CD4-positive, alpha-beta T cell treated with Interleukin-1 beta for 1 hour (primary cell): Measurements from ENCODE around the gene ZYX.
A peak's percentile ranks its signal among the peaks of the same experiment; 100 is the strongest.

Source experiments
- DNase-seq, 2 donors: peaks; one replicate each; pipeline ENCODE4 v3.0.0-alpha.2; 2020 to 2022

ZYX gene, protein sequence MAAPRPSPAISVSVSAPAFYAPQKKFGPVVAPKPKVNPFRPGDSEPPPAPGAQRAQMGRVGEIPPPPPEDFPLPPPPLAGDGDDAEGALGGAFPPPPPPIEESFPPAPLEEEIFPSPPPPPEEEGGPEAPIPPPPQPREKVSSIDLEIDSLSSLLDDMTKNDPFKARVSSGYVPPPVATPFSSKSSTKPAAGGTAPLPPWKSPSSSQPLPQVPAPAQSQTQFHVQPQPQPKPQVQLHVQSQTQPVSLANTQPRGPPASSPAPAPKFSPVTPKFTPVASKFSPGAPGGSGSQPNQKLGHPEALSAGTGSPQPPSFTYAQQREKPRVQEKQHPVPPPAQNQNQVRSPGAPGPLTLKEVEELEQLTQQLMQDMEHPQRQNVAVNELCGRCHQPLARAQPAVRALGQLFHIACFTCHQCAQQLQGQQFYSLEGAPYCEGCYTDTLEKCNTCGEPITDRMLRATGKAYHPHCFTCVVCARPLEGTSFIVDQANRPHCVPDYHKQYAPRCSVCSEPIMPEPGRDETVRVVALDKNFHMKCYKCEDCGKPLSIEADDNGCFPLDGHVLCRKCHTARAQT

DNA sequence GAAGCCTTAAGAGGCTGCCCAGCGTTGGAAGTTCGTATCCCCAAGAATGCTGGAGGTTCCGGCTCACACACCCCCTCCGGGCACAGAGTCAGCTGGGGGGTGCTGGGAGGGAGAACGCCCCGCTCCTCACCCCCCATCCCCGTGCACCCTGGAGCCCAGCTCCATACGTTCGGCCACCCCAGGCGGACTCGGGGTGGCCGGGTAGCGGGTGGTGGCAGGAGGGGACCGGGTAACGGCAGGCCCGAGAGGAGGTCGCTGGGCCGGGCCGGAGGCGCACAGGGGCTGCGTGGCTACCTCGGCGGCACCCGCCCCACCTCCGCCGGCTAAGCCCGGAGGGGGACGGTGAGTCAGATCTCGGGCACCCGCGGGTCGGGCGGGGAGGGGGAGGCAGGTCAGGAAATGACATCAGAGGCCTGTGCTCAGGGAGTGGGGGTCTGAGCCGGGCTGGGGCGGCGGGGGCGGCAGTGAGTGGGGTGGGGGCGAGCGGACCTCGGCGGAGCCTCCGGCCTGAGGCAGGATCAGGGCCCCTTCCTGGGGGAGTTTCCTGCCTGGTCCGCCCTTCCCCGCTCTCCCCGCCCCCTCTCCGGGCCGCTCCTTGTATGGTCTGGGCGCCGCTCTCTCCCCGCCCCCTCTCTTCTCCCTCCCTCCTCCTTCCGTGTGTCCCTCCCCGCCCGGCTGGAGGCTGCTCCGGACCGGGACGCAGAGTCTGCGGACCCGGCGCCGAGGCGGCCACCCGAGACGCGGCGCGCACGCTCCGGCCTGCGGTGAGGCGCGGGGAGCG is at the start of gene ZYX:
Gene ZYX, plus strand, starts transcription at position 700 of the 781 bp plus-strand sequence. CDS start 227 bp downstream, outside the sequence.
- DNase-seq, result peak; percentile 84 to 88

DNA sequence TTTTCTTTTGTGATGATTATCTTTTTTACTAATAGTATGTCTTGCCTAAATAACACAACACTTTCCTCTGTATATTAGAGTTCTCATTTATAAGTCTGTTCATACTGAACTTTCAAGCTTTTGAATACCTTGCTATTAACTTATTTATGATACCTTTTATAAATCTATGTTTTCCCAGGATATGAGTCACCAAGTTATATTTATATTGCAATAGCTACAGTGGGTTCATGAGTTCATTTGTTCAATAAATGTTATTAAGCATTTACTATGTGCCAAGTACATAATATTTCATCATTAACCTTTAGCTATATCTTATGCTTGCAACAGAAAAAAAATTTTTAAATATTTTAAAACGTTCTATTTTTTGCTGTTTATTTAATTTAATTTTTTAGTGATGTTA is 46.9 kb upstream of the ZYX start:
- DNase-seq, result no peak

- no peak for DNase-seq
Measured at GRCh38 chr7:143337216-143337615, 43.9 kb upstream of the ZYX start.

DNA sequence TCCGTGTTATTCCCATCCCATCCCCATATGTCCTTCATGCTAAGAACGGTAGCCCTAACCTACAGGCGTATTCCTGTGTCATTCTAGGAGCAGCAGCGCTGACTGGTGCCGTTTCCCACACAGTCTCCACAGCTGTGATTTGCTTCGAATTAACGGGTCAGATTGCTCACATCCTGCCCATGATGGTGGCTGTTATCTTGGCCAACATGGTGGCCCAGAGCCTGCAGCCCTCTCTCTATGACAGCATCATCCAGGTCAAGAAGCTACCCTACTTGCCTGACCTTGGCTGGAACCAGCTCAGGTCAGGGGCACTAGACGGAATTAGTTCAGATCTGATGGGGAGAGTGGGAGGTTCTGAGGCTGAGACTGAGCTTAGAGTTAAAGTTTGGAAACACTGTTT is 39.3 kb upstream of the ZYX start:
- no peak for DNase-seq

DNA sequence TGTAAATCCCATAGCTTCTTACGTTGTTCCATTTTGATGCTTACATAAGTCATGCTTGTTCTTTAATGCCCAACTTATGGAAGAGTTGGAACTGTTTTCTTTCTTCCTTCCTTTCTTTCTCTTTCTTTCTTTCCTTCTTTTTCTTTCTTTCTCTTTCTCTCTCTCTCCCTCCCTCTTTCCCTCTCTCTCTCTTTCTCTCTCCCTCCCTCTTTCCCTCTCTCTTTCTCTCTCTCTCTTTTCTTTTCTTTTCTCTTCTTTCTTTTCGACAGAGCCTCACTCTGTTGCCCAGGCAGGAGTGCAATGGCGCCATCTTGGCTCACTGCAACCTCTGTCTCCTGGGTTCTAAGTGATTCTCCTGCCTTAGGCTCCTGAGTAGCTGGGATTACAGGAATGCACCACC is 37.5 kb upstream of the ZYX start:
- DNase-seq, result no peak

DNA sequence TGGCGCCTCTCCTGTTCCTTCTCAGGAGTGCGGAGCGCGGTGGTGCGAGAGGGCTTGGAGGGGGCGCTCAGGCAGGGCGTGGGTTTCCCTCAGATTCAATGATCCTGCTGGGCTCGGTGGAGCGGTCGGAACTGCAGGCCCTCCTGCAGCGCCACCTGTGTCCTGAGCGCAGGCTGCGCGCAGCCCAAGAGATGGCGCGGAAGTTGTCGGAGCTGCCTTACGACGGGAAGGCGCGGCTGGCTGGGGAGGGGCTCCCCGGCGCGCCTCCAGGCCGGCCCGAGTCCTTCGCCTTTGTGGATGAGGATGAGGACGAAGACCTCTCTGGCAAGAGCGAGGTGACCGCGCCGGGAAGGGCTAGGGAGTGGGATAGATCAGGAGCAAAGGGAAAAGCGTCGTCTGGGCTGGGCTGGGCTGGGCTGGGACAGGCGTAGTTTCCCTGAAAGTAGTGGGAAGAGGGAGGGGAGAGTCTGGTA is 35.7 kb upstream of the ZYX start:
- DNase-seq, result peak; percentile 63 to 67

- no peak for DNase-seq
Measured at GRCh38 chr7:143346018-143346417, 35.1 kb upstream of the ZYX start.

DNA sequence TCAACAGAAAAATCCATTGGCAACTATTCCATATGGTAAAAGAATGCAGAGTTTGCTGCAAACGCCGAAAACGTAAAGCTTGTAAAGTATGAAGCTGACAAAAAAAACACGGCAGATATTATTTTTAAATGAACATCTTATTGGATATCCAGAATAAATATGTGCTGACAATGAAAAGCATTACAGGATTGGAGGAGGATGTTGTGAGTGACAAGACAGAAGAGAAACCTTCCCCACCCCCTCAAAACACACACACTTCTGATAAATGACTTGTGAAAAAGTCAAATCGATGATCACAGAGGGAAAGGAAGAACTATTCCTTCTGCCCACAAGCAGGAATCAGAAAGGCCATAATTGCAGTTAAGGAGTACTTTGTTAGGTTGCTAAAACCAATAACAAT is 33.2 kb upstream of the ZYX start:
- DNase-seq, result no peak

GRCh38 chr7:143351060-143351459 is 30.1 kb upstream of the ZYX start:
- DNase-seq, result no peak

- DNase-seq, result no peak
Measured at GRCh38 chr7:143351574-143351973, 29.6 kb upstream of the ZYX start.

GRCh38 chr7:143352531-143353002 is 28.6 kb upstream of the ZYX start:
- no peak for DNase-seq

GRCh38 chr7:143354376-143354775 is 26.8 kb upstream of the ZYX start:
- DNase-seq, result no peak

DNA sequence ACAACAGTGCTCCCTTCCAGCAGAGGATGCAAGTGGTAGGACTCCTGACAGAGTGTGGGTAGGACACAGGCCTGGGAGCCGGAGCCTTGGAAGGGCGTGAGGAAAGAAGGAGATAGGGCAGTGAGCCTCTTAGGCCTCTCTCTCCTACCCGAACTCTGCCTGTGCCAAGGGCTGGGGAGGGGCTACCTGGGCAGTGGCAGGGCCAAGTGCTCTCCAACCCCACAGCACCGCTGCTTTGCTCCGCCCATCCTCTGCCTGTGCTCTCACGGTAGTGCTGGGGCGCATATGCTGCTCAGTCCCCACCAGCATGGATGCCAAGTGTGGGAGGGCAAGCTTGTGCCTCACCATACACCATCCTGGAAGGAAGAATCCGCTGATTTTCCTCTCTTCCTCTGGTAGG is 26.2 kb upstream of the ZYX start:
- no peak for DNase-seq

GRCh38 chr7:143355450-143356385 is 25.4 kb upstream of the ZYX start:
- DNase-seq, result no peak

DNA sequence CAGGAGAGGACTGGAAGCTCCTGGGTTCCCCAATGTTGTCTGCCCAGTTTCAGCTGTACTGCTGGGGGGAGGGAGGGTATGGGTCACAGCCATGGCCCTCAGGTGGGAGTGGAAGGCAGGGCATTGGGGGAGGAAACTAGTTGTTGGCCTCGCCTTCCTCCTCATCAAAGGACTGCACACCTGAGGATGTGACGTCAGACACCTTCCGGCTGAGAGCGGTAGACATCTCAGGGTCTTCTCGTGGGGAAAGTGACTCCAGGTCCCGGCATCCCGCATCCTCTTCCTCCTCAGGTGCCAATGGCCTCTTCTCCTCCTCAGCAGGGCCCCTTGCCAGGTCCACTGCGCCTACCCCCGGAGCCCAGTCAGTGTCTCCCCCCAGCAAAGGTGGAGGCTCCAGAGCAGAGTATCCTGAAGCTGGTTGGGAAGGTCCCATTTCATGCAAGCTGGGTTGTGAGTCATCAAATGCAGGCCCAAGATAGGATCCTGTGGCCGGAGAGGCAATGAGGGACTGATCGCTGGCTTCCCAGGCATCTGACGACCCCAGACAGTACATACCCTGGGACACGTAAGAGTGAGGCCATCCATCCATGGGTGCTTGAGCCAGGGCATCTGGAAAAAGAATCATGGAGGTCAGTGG is 24.6 kb upstream of the ZYX start:
- no peak for DNase-seq

GRCh38 chr7:143358626-143359025 is 22.5 kb upstream of the ZYX start:
- DNase-seq, result no peak

DNA sequence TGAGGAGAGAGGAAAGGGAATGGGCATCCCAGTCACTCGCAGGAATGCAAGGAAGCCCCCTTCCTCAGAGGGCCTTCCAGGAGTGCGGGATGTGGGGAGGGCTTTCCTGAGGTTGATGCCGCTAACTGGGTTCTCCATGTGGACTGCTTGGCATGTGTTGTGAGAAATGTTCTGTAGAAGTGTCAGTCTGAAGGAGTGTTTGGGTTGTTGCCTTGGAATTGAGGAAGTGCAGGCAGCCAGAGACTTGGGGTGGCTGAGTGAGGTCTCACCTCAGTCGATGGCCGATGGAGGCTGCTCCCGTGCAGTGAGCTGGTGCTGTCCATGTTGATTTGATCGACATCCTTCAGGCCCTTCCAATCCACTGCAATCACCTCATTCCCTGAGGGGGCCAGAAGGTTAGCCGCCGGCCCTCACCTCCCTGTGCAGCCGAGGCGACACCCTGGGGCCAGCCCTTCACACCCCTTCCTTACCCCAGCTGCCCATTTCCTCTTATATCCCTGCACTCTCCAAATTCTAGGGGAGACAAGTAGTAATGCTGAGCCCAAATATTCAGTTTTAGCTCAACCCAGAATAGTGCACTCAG is 21.3 kb upstream of the ZYX start:
- no peak for DNase-seq

- DNase-seq, result no peak
Measured at GRCh38 chr7:143360788-143361551, 20.2 kb upstream of the ZYX start.

DNA sequence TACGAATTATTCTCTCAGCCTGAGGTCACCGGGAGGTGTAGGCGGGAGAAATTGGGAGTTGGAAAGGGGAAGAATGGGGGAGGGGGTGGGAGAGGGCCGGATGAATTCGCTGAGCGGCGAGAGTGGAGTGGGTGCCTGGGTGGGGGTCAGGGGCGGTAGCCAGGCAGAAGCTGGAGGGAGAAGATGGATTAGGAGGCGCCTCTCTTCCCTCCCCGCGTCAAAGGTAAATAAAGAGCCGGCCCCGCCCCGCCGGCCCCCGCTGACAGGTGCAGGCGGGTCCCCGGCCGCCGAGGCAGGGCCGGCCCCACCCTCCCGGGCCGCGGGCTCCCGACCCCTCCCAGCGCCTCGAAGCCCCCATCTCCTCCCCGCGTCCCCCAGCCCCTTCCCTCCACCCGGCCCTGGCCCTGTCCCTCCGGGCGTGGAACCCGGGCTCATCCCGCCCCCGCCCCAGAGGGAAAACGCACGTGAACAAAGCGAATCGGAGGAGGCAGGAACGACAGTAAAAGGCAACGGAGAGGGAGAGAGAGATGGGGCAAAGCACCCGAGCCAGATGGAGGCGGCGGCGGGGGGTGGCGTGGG is 19.5 kb upstream of the ZYX start:
- no peak for DNase-seq
